ENCODE data around the gene PDE3B. TPM values are rescaled to one million over a fixed set of nuclear protein-coding genes. Genes with fewer than 3 reads are reported as not detected.
"Not testable (repeated sequence)": the region's sequence is repeated elsewhere in the genome, so short reads cannot be mapped to it uniquely, and the experiment has no call there.

The PDE3B gene
- polyA plus RNA-seq, 3 donors from 2014 or later, result 2.4 to 4.7 (median 2.6) TPM

DNA sequence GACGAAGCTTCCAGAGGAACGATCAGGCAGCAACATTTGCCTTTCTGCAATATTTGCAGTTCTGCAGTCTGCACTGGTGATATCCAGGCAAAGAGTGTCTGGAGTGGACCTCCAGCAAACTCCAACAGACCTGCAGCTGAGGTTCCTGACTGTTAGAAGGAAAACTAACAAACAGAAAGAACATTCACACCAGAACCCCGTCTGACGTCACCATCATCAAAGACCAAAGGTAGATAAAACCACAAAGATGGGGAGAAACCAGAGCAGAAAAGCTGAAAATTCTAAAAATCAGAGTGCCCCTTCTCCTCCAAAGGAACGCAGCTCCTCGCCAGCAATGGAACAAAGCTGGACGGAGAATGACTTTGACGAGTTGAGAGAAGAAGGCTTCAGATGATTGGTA, 134.9 kb downstream of the PDE3B start:
- H3K9me3 Mint-ChIP-seq, H3K4me3 Mint-ChIP-seq, DNase-seq, H3K4me1 Mint-ChIP-seq, H3K27ac Mint-ChIP-seq, H3K36me3 Mint-ChIP-seq: not testable (repeated sequence)
- peaks cover 2 to 10% (median 3%) of the 10 kb centered on the region in 3 donors for H3K27me3 Mint-ChIP-seq (ENCODE audit: low read depth in 3 of 3)

DNA sequence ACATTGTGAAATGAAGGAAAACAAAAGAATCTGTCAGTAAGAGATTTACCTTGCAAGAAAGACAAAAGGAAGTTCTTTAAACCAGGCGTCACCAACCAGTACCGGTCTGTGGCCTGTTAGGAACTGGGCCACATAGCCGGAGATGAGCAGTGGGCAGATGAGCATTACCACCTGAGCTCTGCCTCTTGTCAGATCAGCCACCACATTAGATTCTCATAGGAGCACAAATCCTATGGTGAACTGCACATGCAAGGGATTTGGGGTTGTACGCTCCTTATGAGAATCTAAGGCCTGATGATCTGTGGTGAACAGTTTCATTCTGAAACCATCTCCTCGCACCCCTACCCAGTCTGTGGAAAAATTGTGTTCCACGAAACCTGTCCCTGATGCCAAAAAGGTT, 140.2 kb downstream of the PDE3B start:
- Mint-ChIP-seq H3K4me3 (peak overlapping the region in 4 of 5 donors; percentile 42 to 75 (median 64)), H3K27me3 (ENCODE audit: low read depth in 3 of 3) (peaks cover 2 to 7% (median 3%) of the 10 kb centered on the region in 3 donors), H3K4me1 (peaks cover 15 to 18% of the 10 kb centered on the region in 2 donors), H3K27ac (peak overlapping the region; percentile 40 to 96 (median 86)), H3K36me3 (no peaks in the 10 kb centered on the region), H3K9me3 (no peaks in the 10 kb centered on the region)
- DNase-seq, result peak in 1 of 3 donors; percentile 34

DNA sequence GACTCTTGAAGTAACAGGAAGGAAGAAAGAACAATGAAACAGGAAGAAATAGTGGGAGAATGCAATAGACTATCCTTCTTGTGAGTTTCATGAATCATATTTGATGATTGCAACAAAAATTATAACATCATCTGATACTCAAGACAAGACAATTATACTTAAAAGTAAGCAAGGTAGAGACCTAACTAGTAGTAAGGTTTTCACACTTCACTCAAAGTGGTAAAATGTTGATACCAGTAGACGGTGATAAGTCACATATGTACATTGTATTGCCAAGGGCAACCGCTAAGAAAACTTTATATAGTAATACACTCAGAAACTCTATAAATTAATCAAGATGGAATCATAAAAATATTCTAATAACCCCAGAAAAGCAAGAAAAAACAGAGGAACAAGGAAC, 140.6 kb downstream of the PDE3B start:
- no peaks in the 10 kb centered on the region for H3K36me3 Mint-ChIP-seq
- H3K27ac Mint-ChIP-seq, result peak overlapping the region; percentile 54 to 96 (median 86)
- DNase-seq, result peak in 2 of 3 donors; percentile 9 to 51
- H3K4me3 Mint-ChIP-seq, result peak overlapping the region in 4 of 5 donors; percentile 42 to 75 (median 64)
- H3K9me3 Mint-ChIP-seq, result no peaks in the 10 kb centered on the region
- peaks cover 2 to 7% (median 3%) of the 10 kb centered on the region in 3 donors for H3K27me3 Mint-ChIP-seq (ENCODE audit: low read depth in 3 of 3)
- H3K4me1 Mint-ChIP-seq, result peaks cover 15 to 18% of the 10 kb centered on the region in 2 donors

DNA sequence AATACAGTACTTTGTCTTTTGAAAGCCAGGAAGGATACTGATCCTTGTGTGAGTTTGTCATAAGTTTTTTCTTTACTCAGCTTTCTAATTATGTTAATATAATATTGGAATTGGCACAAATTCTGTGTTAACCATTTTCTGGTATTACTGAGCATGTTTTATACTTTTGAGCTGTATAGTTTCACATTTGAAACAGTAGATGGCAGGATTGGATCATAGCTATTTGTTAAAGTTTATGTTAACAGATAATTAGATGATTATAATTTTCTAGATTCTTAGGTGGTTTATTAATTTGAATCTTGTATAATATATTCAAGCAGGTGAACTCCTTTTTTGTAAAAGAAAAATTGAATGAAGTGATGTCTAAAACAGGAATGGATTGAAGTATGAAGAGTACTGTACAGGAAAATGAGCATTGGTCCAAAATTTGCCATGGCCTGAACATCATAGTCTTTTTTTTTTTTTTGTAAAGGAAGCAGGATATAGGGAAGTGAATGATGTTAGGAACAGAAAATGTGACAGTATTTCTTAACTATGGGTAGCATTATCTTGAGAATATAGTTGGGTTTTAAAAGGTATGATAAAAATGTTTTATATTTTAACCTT, 146.4 kb downstream of the PDE3B start:
- DNase-seq, result peak in 2 of 3 donors; percentile 24
- H3K9me3 Mint-ChIP-seq, result no peaks in the 10 kb centered on the region
- no peak overlapping the region for H3K4me3 Mint-ChIP-seq
- H3K27me3 Mint-ChIP-seq (ENCODE audit: low read depth in 3 of 3), result peaks cover 0 to 2% (median 0%) of the 10 kb centered on the region in 3 donors
- no peaks in the 10 kb centered on the region for H3K36me3 Mint-ChIP-seq
- H3K27ac Mint-ChIP-seq, result no peak overlapping the region
- H3K4me1 Mint-ChIP-seq, result no peaks in the 10 kb centered on the region

DNA sequence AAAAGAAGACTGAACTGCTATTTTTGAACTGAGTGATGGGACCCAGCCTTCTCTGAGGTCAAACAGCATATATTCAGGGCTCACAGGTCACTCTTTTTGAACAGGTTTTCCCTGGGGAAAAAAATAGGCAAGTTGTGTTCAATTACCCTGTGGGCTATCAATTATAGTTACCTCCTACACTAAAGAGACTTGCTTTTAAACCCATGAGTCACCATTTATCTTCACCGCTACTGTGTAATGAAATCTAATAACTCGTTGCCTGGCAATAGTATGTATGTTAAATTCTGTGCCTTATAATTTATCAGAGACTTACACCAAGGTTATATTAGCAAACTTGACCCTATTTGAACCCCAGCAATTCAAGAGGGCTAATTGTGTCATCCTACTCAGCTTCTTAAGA, 149.9 kb downstream of the PDE3B start:
- Mint-ChIP-seq H3K36me3 (peaks cover 0 to 5% (median 0%) of the 10 kb centered on the region in 3 donors), H3K4me1 (no peaks in the 10 kb centered on the region), H3K27me3 (ENCODE audit: low read depth in 3 of 3) (peaks cover 0 to 3% (median 1%) of the 10 kb centered on the region in 3 donors), H3K9me3 (no peaks in the 10 kb centered on the region), H3K4me3 (no peak overlapping the region), H3K27ac (no peak overlapping the region)
- DNase-seq, result no peak

DNA sequence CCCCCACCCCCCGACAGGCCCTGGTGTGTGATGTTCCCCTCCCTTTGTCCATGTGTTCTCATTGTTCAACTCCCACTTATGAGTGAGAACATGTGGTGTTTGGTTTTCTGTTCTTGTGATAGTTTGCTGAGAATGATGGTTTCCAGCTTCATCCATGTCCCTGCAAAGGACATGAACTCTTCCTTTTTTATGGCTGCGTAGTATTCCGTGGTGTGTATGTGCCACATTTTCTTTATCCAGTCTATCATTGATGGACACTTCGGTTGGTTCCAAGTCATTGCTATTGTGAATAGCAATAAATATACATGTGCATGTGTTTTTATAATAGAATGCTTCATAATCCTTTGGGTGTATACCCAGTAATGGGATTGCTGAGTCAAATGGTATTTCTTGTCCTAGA, 152.4 kb downstream of the PDE3B start:
- peaks cover 0 to 11% (median 0%) of the 10 kb centered on the region in 3 donors for H3K36me3 Mint-ChIP-seq
- H3K4me3 Mint-ChIP-seq; H3K27me3 Mint-ChIP-seq (ENCODE audit: low read depth in 3 of 3); H3K27ac Mint-ChIP-seq; H3K9me3 Mint-ChIP-seq; DNase-seq; H3K4me1 Mint-ChIP-seq: not testable (repeated sequence)

DNA sequence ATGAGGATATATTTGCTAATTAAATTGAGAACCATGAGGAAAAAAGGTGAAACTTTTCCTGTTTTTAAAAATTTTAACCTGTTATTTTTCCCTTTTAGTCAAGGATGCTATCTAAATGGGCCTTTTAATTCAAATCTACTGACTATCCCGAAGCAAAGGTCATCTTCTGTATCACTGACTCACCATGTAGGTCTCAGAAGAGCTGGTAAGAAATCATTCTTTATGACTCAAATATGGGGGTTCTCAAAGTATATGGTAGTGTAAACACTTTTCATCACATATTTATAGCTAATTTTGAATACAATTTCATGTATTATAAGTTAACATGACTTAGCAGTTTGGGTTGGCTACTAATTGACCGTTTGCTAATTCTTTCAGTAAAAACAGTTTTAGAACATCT, 160.2 kb downstream of the PDE3B start:
- Mint-ChIP-seq H3K4me1 (no peaks in the 10 kb centered on the region), H3K27me3 (ENCODE audit: low read depth in 3 of 3) (peaks cover 0 to 6% (median 2%) of the 10 kb centered on the region in 3 donors), H3K4me3 (no peak overlapping the region), H3K36me3 (peaks cover 9 to 21% (median 12%) of the 10 kb centered on the region in 3 donors), H3K9me3 (peaks cover 0 to 4% (median 0%) of the 10 kb centered on the region in 6 donors), H3K27ac (no peak overlapping the region)
- DNase-seq, result no peak

DNA sequence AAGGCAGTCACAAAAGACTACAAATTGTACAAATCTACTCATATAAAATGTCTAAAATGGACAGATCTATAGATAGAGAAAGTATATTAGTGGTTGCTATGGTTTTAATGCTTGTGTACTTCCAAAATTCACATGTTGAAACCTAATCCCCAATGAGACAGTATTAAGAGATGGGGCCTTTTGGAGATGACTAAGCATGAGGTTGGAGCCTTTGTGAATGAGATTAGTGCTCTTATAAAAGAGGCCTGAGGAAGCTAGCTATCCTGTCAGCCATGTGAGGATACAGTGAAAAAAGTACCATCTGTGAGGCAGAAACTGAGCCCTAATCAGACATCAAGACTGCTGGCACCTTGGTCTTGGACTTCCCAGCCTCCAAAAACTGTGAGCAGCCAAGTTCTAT, 165.9 kb downstream of the PDE3B start:
- Mint-ChIP-seq H3K27me3 (ENCODE audit: low read depth in 3 of 3) (peaks cover 2 to 4% (median 2%) of the 10 kb centered on the region in 3 donors), H3K4me1 (no peaks in the 10 kb centered on the region), H3K4me3 (no peak overlapping the region), H3K36me3 (peaks cover 13 to 22% (median 22%) of the 10 kb centered on the region in 3 donors), H3K9me3 (peaks cover 0 to 4% (median 0%) of the 10 kb centered on the region in 6 donors), H3K27ac (no peak overlapping the region)
- no peak for DNase-seq

DNA sequence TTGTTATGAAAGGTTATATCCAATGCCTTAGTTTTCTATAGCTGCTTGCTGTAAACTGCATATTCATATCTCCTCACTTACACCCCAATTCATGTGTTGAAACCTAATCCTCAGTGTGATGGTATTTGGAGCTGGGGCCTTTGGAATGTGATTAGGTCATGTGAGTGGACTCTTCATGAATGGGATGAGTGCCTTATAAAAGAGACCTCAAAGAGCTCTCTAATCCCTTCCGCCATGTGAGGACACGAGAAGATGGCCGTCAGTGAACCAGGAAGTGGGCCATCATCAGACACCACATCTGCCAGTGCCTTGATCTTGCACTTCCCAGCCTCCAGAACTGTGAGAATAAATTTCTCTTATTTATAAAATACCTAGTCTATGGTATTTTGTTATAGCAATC, 169.2 kb downstream of the PDE3B start:
- peaks cover 0 to 6% (median 2%) of the 10 kb centered on the region in 3 donors for H3K27me3 Mint-ChIP-seq (ENCODE audit: low read depth in 3 of 3)
- no peak overlapping the region for H3K27ac Mint-ChIP-seq
- no peak overlapping the region for H3K4me3 Mint-ChIP-seq
- DNase-seq, result no peak
- no peaks in the 10 kb centered on the region for H3K9me3 Mint-ChIP-seq
- H3K4me1 Mint-ChIP-seq, result no peaks in the 10 kb centered on the region
- H3K36me3 Mint-ChIP-seq, result peaks cover 7 to 15% (median 13%) of the 10 kb centered on the region in 3 donors

DNA sequence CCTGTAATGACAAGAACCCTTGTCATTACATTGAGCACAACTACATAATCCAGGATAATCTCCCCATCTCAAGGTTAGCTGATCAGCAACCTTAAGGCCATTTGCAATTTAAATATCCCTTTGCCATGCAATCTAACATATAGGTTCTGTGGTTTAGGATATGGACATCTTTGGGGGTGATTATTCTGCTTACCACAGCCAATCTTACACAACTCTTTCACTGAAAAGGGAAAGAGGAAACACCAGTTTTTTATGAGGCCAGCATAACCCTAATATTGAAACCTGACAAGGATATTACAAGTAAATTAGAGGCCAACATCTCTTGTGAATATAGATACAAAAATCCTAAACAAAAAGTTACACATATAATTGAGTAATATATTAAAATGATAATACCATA, 169.9 kb downstream of the PDE3B start:
- no peaks in the 10 kb centered on the region for H3K9me3 Mint-ChIP-seq
- peaks cover 0 to 6% (median 2%) of the 10 kb centered on the region in 3 donors for H3K27me3 Mint-ChIP-seq (ENCODE audit: low read depth in 3 of 3)
- DNase-seq, result no peak
- H3K4me1 Mint-ChIP-seq, result no peaks in the 10 kb centered on the region
- no peak overlapping the region for H3K4me3 Mint-ChIP-seq
- peak overlapping the region in 2 of 6 donors; percentile 6 to 30 for H3K27ac Mint-ChIP-seq
- H3K36me3 Mint-ChIP-seq, result peaks cover 4 to 13% (median 11%) of the 10 kb centered on the region in 3 donors

DNA sequence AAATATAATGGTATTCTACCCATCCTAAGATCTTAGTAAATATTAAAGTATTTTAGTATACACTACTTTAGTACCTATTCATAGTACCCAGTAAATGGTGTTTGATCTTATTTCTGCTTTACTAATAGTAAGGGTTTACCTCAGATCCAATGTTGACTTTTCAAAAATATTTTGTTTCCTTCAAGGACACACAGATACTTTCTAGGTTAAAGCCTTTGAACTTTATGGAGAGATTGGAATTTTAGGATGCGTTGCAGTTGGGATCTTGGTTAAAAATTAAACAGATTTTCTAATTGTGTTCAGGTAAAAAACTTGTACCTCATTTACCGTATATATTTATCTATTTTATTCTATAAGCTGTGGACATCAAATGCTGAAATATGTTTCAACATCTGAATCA, 175.2 kb downstream of the PDE3B start:
- H3K4me1 Mint-ChIP-seq, result no peaks in the 10 kb centered on the region
- H3K36me3 Mint-ChIP-seq, result peaks cover 5 to 13% (median 11%) of the 10 kb centered on the region in 3 donors
- H3K27me3 Mint-ChIP-seq (ENCODE audit: low read depth in 3 of 3), result peaks cover 0 to 9% (median 0%) of the 10 kb centered on the region in 3 donors
- no peak overlapping the region for H3K27ac Mint-ChIP-seq
- DNase-seq, result no peak
- H3K9me3 Mint-ChIP-seq, result peaks cover 0 to 2% (median 0%) of the 10 kb centered on the region in 6 donors
- H3K4me3 Mint-ChIP-seq, result no peak overlapping the region

DNA sequence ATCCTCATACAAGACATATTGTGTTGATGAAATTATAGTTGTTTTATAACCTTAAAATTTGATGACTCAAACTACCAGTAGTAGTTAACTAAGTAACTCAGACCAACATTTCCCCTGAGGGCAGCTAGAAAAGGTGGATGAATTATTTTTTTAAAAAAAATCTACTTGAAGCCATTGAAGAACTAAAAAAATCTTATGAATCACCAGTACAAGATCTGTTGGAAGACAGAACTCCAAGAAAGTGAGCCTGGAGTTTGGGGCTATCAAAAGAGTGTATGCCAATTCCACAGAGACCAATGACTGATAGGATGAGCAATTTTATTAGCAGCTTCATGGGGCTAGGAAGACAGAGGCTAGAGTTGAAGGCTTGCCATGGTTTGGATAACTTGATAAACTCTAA, 176.0 kb downstream of the PDE3B start:
- H3K27ac Mint-ChIP-seq, result no peak overlapping the region

DNA sequence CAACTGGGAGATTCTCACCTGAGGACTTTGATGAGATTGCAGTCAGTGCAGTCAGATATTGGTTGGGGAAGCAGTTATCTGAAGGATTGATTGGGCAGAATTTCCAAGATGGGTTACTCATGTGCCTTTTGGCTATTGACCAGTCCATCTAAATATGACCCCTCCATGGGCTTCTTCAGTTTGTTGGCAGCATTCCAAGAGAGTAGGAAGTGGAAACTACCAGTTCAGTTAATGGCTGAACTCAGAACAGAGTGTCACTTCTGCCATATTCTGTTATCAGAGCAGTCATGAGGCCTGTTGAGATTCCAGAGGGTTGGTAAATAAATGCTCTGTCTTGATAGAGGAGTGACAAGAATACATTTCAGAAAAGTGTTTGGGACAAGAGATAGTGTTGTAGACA, 177.4 kb downstream of the PDE3B start:
- Mint-ChIP-seq H3K4me1 (no peaks in the 10 kb centered on the region), H3K36me3 (peaks cover 8 to 14% (median 13%) of the 10 kb centered on the region in 3 donors), H3K27me3 (ENCODE audit: low read depth in 3 of 3) (peaks cover 5 to 17% (median 8%) of the 10 kb centered on the region in 3 donors), H3K27ac (no peak overlapping the region), H3K9me3 (peaks cover 5 to 11% (median 7%) of the 10 kb centered on the region in 6 donors), H3K4me3 (no peak overlapping the region)
- DNase-seq, result no peak

More for the DNA sequence above, 176.0 kb downstream of the PDE3B start:
- Mint-ChIP-seq H3K27me3 (ENCODE audit: low read depth in 3 of 3) (peaks cover 0 to 12% (median 0%) of the 10 kb centered on the region in 3 donors), H3K36me3 (peaks cover 8 to 13% (median 11%) of the 10 kb centered on the region in 3 donors), H3K4me3 (no peak overlapping the region), H3K4me1 (no peaks in the 10 kb centered on the region), H3K9me3 (peaks cover 0 to 6% (median 0%) of the 10 kb centered on the region in 6 donors)
- no peak for DNase-seq

DNA sequence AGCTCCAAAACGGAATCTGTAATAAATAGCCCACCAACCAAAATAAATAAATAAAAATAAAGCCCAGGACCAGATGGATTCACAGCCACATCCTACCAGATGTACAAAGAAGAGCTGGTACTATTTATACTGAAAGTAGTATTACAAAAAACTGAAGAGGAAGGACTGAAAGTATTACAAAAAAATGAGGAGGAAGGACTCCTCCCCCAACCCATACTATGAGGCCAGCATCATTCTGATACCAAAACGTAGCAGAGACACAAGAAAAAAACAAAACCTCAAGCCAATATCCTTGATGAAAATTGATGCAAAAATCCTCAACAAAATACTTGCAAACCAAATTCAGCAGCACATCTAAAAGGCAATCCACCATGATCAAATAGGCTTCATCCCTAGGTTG, 183.0 kb downstream of the PDE3B start:
- H3K36me3 Mint-ChIP-seq, result peaks cover 8 to 14% (median 10%) of the 10 kb centered on the region in 3 donors
- H3K9me3 Mint-ChIP-seq, result peaks cover 5 to 14% (median 11%) of the 10 kb centered on the region in 6 donors
- H3K27ac Mint-ChIP-seq, result no peak overlapping the region
- peaks cover 9 to 14% (median 10%) of the 10 kb centered on the region in 3 donors for H3K27me3 Mint-ChIP-seq (ENCODE audit: low read depth in 3 of 3)
- no peak for DNase-seq
- no peak overlapping the region for H3K4me3 Mint-ChIP-seq
- no peaks in the 10 kb centered on the region for H3K4me1 Mint-ChIP-seq
